ENCODE results near the gene RFNG.

The RFNG gene

GRCh38 chr17:81998691-81999438 is 52.7 kb downstream of the RFNG start:
- no peak for DNase-seq

DNA sequence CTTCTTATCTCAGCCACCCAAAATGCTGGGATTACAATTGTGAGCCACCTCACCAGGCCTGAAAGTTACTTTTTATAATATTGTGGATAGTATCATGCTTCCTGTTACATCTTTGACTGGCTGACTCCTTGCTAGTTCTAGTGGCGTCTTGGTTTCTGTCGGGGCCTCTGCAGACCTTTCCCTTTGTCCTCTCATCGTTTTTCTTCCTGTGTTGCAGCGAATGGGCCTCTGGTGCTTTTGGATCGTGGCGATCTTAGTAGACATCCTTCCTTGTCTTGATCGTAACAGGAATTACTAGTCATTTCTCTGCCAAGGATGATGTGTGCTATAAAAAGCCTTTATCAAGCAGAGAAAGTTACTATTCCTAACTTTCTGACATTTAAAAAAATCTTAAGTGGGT is 53.4 kb downstream of the RFNG start:
- DNase-seq = no peak
